AG20443 (cell line): ENCODE measurements around the gene SLC9B1.

ENCODE experiments used
- DNase-seq: peaks from one replicate; pipeline ENCODE4 v3.0.0; 2012; ENCODE audit warnings: low spot score, mixed read lengths

Gene SLC9B1, protein sequence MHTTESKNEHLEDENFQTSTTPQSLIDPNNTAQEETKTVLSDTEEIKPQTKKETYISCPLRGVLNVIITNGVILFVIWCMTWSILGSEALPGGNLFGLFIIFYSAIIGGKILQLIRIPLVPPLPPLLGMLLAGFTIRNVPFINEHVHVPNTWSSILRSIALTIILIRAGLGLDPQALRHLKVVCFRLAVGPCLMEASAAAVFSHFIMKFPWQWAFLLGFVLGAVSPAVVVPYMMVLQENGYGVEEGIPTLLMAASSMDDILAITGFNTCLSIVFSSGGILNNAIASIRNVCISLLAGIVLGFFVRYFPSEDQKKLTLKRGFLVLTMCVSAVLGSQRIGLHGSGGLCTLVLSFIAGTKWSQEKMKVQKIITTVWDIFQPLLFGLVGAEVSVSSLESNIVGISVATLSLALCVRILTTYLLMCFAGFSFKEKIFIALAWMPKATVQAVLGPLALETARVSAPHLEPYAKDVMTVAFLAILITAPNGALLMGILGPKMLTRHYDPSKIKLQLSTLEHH

DNA sequence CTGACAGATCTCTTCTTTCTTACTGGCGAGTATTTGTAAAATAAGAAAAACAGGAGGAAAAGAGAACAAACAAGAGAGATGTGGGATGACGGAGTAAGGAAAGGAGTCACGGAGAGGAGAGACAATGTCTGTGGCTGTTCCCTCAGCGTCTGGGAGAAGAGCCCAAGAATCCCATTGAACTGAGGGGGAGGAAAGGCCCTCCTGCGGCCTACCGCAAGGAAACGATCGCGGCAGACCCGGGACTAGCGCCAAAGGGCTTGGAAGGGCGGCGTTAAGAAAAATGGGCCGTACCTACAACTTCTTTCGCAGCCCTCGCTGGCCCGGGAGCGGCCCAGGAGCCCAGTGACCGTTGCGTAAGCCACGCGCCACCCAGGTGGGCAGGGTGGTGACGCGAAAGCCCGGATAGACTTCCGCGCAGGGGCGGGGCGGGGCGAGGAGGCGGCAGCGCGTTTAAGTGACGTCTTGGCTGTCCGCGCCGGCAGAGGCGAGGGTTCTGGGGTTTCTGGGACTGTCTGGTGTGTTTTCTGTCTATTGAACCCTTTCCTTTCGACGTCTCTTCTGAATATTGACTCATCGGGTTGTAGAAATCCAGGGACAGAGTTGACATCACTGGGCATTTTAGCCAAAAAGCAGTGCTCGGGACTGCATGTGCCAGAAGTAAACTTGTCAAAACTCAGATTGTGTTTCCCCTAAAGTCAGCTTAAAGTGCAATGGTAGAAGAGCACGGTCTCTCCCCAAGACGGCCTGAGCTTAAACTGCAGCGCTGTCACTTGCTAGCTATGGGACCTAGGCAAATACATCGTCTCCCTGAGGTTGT lies at the start of gene SLC9B1:
Gene SLC9B1, minus strand, starts transcription at position 398 of the 817 bp plus-strand sequence. CDS start 27,994 bp downstream, outside the sequence.
- peak; percentile 96 for DNase-seq

DNA sequence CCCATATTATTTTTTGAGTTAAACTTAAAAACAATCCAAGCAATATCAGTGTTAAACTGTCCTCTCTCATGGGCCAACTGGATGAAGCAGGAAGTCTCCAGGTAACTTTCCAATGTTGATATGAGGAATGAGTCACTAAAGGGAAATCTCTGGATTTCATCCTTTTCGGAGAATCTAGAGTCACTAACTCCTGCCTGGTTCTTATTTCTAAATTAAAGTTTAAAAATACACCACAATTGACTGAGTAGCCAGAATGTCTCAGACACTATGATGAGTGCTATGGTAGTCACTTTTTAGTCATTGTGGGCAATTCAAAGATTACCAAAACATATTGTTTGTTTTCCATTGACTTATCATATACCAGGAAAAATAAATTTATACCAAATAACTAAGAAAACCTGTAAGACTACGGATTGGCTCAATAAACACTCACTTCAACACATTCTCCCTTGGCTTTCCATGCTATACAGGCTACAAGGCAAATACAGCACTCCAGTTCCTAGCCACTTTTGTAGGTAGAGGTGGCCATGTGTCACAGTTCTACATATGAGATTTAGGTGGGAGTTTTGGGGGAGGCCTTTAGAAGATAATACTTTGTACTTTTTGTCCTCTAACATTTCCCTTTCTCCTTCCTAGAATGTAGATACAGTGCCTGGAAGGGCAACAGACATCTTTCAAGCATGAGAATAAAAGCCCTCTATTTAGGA lies 48.5 kb upstream of the SLC9B1 start:
- no peak for DNase-seq

DNA sequence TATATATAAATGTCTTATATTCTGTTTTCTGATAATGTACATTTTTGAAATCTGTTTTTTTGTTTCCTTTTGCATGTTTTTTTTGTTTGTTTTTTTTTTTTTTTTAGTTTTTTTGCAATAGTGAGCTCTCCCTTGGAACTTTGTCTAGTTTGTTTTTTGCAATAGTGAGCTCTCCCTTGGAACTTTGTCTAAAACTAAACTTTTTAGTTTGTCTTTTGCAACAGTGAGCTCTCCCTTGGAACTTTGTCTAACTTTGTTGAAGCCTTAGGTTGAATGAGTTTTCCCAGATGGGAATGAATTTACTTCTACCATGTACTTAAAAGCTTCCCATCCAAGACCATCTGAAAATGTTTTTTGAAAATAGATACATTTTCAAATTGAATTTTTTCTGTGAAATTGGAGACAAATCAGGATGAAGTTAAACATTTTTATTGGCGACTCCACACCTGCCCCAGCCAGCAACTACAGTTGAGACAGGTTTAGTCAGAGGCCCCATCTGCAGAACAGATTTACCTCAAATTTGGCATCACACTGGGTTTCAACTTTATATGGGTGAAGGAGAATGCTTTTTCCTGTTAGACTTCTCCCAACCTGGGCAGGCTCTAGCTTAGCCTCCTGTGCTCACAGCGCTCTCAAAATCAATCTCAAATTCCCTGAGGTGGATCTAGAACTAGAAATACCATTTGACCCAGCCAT lies 41.1 kb upstream of the SLC9B1 start:
- no peak for DNase-seq

DNA sequence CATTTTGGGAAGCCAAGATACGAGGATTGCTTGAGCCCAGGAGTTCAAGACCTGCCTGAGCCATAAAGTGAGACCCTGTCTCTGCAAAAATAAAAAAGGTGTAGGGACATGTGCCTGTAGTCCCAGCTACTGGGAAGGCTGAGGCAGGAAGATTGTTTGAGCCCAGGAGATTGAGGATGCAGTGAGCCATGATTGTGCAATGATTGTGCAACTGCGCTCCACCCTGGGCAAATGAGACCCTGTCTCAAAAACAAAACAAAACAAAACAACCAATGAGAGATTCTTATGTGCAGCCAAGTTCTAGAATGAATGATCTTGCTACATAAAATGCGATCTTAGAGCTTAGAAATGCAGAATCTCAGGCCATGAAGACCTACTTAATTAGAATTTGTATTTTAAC lies 34.5 kb upstream of the SLC9B1 start:
- no peak for DNase-seq

DNA sequence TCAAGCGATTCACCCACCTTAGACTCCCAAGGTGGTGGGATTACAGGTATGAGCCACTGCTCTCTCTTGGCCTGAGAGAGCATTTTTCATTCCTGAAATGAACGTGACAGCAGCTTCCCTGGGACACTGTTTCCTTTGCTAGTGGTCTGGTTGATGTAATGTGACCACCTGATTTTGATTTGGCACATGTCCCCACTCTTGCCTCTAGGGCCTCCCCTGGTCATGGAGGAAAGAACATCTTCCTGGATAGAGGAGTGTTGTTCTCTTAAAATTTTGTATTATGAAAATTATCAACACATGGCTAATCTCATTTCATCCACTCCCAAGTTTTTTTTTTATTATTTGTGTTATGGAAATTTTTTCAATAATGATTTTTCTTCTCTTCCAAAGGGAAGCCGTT lies 33.3 kb upstream of the SLC9B1 start:
- no peak for DNase-seq

DNA sequence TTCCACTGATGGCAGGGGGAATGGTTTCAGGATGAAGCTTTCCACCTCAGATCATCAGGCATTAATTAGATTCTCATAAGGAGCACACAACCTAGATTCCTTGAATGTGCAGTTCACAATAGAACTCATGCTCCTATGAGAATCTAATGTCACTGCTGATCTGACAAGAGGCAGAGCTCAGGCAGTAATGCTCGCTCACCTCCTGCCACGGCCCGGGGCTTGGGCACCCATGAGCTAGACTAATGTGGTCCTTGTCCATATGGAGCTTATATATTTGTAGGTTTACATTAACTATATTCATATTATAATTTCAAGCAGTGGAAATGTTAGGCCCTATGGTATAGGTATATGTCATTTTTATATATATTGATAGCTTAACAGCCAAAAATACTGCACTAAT lies 32.6 kb upstream of the SLC9B1 start:
- no peak for DNase-seq

DNA sequence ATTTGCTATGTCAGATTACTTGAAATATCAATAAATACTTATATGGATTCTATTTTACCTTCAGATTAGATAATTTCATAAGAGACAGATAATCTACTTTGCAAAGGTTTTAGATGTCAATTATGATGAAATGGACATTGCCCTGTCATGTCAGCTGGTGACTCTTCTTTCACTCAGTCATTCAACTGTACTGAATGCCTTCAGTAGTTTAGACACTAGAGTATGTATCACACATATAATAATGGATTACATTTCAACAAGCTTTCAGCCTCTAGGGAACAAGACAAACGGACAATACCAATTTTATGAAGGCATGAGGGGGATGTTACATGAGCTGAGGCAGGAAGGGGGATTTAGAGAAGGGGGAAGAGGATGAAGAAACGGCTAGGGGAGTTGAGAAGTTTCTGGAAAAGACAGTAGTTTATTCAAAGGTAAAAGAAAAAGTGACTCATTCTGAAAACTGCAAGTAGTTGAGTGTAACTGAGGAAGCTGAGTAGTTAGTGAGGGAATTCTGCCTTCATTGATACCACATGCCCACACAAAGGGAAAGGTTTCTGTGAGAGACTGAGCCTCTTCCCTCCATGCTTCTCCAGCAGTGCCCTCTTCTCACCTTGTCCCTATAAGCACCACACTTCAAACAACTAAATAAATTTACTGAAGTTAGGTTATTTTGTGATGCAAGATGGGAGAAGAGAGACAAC lies 31.4 kb upstream of the SLC9B1 start:
- DNase-seq: peak; percentile 23

DNA sequence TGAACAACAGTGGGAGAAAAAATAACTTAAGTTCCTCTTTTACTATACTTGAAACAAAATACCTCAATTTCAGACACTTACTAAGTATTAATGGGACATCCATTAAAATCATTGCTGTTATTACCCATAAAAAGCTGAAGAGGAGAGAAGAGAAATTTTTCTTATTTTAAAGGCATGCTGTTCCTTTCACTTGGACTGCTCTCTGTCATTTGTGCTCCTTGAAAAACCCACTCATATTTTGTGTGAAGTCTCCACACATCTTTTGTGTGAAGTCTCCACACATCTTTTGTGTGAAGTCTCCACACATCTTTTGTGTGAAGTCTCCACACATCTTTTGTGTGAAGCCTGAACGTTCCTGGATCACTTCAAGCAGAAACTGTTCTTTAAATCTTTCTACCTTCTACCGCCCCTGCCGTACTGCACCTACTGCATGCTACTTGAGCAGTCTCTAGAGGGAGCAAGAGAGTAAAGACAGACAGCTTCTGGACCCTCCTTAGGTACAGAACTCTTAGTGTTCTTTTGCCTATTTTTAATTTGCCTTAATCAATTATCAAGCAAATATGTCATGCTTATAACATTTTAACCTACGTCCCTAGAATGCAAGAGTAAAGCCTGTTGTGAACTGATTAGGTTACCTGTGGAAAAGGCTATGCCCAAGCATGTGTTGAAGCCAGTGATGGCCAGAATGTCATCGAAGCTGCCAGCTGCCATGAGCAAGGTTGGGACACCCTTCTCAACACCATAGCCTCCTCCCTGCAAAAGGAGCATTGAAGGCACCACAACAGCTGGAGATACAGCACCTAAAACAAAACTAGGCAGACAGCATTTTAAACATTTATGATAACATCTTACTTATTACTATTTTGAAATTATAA lies 27.1 kb upstream of the SLC9B1 start:
- peak; percentile 58 for DNase-seq

DNA sequence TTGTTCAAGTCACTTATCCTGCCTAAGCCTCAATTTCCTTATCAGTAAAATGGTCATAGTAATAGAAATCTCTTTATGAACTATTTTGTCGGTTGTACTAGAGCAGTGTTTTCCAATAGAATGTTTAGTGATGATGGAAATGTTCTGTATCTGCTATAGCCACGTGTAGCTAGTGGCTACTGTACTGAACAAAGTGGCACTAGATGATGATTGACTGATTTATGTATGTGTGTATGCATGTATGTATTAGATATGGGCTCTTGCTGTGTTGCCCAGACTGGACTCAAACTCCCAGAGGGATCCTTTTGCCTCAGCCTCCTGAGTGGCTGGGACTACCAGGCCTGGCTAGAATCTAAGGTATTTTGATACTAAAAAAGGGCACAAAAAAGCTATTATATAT lies 24.7 kb upstream of the SLC9B1 start:
- DNase-seq: no peak

DNA sequence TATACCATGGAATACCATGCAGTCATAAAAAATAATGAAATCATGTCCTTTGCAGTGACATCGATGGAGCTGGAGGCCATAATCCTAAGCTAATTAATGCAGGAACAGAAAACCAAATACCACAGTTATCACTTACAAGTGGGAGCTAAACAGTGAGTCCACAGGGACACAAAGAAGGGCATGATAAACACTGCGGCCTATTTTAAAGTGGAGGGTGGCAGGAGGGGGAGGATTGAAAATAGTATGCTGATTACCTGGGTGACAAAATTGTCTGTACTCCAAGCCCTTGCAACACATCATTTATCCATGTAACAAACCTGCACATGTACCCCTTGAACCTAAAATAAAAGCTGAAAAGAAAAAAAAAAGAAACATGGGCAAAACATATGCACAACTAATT lies 16.7 kb upstream of the SLC9B1 start:
- no peak for DNase-seq

DNA sequence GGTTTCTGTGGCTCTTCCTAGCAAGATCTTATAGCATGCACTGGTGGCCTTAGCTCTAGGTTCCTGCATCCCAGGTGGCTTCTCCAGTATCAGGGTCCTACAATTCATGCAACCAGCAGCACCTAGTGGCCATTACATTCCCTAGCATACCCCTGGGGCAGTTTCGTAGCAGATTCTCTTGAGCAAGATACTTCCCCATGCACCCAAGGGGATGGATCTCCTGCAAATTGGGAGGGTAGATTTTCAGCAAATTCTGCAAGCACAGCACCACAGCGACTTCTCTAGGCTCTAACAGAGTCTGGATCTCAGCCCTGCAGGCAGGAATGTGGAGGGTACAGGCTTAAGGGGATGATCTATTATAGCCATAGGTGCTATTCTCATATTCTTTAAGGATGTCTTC lies 13.1 kb upstream of the SLC9B1 start:
- no peak for DNase-seq

DNA sequence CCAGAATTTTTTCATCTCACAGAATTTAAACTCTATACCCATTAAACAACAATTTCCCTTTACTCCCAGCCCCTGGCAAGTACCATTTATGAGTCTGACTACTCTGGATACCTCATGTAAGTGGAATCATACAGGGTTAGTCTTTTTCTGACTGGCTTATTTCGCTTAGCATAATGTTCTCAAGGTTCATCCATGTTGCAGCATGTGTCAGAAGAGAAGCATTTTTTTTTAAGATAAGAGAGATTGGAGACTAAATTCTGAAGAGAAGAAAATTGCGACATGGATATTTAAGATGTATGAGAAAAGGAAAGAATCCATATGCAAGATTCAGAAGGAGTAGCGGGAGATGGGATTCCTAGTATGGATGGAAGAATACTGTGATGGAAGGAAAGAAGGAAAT lies 11.3 kb upstream of the SLC9B1 start:
- DNase-seq: no peak

DNA sequence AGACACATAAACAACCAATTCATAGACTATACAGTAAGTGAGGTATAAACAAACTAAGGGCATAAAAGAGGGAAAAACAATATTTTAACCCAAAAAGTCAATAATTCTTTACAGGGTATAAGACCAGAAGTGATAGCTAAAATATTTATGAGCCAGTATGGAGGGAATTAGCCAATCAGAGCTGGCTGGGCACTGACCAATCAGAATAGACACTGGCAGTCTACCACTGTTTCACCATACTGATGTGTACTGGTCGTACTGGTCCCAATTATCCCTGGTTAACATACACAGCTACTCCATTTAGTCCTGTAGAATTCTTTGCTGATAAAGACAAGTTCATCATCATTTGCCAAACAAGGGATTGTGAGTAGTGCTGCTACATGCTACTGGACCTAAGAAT lies 9.8 kb upstream of the SLC9B1 start:
- no peak for DNase-seq

DNA sequence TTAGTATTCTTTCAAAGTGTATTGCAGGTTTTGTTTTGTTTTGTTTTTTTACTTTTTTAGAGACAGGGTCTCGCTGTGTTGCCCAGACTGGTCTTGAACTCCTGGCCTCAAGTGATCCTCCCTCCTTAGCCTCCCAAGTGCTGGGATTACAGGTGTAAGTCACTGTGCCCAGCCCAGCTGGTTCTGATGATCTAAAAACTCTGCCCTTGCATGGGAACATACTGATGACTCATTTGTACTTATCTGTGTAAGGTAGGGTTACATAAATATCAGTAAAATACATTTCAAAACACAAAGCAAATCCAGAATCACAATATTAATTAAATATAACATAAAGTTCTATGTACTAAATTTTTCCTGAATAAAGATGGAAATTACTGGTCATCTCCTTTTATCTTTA lies 7.4 kb upstream of the SLC9B1 start:
- DNase-seq: no peak

DNA sequence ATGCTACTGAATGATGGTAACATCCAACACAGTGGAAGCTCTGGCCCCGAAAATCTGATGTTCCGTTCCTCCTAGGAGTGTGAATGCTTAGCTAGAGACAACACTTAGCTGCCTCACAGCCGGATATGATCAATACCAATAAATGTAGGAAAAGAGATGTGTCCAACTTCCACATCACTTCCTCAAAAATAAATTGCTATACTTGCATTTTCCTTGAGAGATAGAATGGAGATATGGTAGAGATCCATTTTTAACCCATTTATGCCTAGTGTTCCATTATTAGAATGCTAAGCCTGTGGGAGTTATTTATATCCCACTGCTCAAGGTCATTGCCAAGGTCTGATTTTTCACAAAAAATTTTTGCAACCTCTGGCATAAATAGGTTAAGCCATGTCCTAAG lies 5.5 kb upstream of the SLC9B1 start:
- DNase-seq: no peak

DNA sequence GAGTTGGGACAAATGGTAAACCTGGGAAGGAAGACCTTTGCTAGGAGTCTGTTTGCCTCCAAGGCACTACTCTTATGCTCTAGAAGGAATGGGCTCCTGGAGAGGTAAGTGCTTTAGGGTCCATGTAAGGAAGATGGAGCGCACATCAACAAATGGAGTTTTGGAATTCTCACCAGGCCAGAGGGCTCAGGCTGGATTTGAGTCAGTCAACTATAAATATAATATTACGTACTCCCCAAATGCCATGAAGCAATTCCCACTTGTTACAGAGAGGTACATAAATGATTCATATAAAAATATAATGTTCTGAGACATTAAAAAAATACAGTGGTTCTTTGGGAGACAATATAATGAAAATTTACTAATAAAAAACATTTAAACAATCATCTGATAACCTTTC lies 1.6 kb upstream of the SLC9B1 start:
- no peak for DNase-seq

DNA sequence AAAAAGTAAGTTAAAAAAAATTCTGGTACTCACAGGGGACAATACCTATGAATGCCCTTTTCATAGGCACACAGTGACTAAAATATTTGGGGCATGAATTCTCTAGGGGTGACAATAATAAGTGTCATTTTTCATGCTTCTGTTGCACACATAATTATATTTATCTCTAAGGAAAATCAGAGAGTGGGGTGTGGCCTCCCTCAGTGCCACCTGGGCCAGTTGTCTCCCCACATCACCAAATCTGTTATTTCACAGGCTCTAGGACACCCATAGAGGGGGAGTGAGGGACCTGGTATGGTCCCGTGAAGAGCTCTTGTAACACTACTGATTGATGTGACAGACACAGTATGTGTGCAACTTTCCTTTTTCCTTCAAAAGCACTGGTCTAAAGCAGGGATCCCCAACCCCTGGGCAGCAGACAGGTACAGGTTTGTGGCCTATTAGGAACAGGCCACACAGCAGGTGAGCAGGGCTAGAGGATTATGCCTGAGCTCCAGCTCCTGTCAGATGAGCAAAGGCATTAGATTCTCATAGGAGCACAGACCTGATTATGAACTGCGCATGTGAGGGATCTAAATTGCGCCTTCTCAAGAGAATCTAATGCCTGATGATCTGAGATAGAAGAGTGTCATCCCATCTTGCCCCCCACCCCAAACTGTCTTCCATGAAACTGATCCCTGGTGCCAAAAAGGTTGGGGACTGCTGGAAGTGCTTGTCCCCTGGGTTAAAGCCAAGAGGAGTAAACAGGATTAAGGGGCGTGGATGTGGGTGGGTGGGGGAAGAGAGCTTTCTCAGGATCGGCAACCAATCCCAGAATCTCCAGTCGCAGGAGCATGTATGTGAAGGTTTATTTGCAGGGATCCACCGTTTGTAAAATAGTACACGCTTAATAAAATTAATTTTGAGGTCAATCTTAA lies 856 bp downstream of the SLC9B1 start:
- DNase-seq: peak; percentile 54

DNA sequence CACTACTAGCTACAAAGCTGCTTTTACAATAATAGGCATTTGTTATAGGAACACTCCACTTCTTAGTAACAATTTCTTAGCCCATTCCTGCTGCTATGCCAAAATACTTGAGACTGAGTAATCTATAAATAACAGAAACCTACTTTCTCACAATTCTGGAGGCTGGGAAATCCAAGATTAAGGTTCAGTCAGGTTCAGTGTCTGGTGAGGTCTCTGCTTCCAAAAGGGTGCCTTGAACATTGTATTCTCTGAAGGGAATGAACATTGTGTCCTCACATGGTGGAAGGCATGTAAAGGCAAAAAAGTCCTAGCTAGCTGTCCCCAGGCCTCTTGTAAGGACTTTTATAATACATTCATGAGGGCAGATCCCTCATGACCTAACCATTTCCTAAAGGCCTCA lies 7.0 kb downstream of the SLC9B1 start:
- DNase-seq: no peak

DNA sequence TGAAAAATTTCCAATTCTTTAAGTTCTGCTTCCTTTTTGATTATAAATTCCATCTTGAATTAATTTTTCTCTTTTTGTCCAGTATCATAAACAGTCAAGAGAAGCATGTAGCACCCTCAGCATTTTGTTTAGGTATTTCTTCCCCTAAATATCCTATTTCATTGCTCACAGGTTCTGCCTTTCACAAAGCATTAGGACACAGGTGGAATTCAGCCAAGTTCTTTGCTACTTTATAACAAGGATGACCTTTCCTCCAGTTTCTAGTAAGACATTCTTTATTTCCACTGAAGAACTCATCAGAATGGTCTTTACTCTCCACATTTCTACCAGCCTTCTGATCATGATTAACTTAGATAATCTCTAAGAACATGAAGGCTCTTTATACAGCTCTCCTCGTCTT lies 7.4 kb downstream of the SLC9B1 start:
- DNase-seq: peak; percentile 10
